Fibroblast of villous mesenchyme (primary cell): ENCODE measurements around the gene C7. TPM values are rescaled to one million over a fixed set of nuclear protein-coding genes. Genes with fewer than 3 reads are reported as not detected.

Experiments used
- DNase-seq: peaks from one replicate; pipeline ENCODE4 v3.0.0-alpha.2; 2010; ENCODE audit warnings: low read depth
- H3K4me3 ChIP-seq: 2 replicates; pipeline ENCODE4 v1.5.1; 2011; ENCODE audit warnings: low read depth, mild to moderate bottlenecking, low read length
- CTCF ChIP-seq: IDR thresholded peaks from 2 replicates; pipeline ENCODE4 v1.5.1; 2012; ENCODE audit warnings: low read depth, mild to moderate bottlenecking, low read length; ENCODE audit not compliant: insufficient read depth
- total RNA-seq: library from RNA; depleted of rRNA; stranded (reverse); fragments of >200 nt; gene quantifications from 2 replicates; pipeline ENCODE4 v1.2.3, GENCODE V29; 2012

The C7 gene
- total RNA-seq, 1 donor: not detected

GRCh38 chr5:40976836-40977235 lies 67.5 kb downstream of the C7 start:
- TF ChIP-seq CTCF: no peak
- peak; percentile 9 for DNase-seq
- H3K4me3 ChIP-seq: no peak overlapping the region

DNA sequence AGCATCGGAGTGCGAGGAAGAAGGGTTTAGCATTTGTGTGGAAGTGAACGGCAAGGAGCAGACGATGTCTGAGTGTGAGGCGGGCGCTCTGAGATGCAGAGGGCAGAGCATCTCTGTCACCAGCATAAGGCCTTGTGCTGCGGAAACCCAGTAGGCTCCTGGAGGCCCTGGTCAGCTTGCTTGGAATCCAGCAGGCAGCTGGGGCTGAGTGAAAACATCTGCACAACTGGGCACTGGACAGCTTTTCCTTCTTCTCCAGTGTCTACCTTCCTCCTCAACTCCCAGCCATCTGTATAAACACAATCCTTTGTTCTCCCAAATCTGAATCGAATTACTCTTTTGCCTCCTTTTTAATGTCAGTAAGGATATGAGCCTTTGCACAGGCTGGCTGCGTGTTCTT lies 72.1 kb downstream of the C7 start:
- TF ChIP-seq CTCF: no peak
- H3K4me3 ChIP-seq: no peak overlapping the region
- DNase-seq: no peak

- no peak for TF ChIP-seq CTCF
- H3K4me3 ChIP-seq: no peak overlapping the region
- no peak for DNase-seq
Measured at GRCh38 chr5:40983781-40984180, 74.5 kb downstream of the C7 start.

- DNase-seq: peak; percentile 8
- no peak overlapping the region for H3K4me3 ChIP-seq
- no peak for TF ChIP-seq CTCF
Measured at GRCh38 chr5:40984884-40985283, 75.6 kb downstream of the C7 start.

GRCh38 chr5:40985501-40985900 lies 76.2 kb downstream of the C7 start:
- no peak for TF ChIP-seq CTCF
- H3K4me3 ChIP-seq: no peak overlapping the region
- DNase-seq: no peak

GRCh38 chr5:40986666-40987065 lies 77.4 kb downstream of the C7 start:
- no peak overlapping the region for H3K4me3 ChIP-seq
- TF ChIP-seq CTCF: no peak
- no peak for DNase-seq

GRCh38 chr5:40987349-40987748 lies 78.1 kb downstream of the C7 start:
- DNase-seq: no peak
- no peak overlapping the region for H3K4me3 ChIP-seq
- no peak for TF ChIP-seq CTCF
